H1 (cell line): Measurements from ENCODE around the gene ZC2HC1C. TPM values are rescaled to one million over a fixed set of nuclear protein-coding genes. Genes with fewer than 3 reads are reported as not detected.

Source experiments
- CTCF ChIA-PET: fragments of 300-600 bp; sonication (Branson Sonifier 250); formaldehyde crosslinking; loops from one replicate; lab custom pipeline; 2021; ENCODE audit not compliant: partially characterized antibody; lab: Charles Lee
- POLR2A ChIA-PET: fragments of 300-600 bp; sonication (Branson Sonifier 250); formaldehyde crosslinking; loops from one replicate; lab custom pipeline; 2021; ENCODE audit warnings: inconsistent platforms; ENCODE audit not compliant: partially characterized antibody; lab: Charles Lee
- DNase-seq, 2 experiments: peaks; one replicate each; pipeline versions ENCODE4 v3.0.0 to v3.0.0-alpha.2; 2010 to 2022; ENCODE audit warnings: low spot score in 2 of 2, low read depth in 1 of 2, mixed read lengths in 1 of 2
- FAIRE-seq: peaks from 2 replicates; lab custom pipeline; 2011; peaks lifted over from hg19 to GRCh38; lab: Jason Lieb, UNC
- H2AFZ ChIP-seq: 2 replicates; pipeline ENCODE4 v1.8.1; 2012; ENCODE audit warnings: low read length, inconsistent platforms
- H2AK5ac ChIP-seq: 2 replicates; pipeline ENCODE4 v1.6.1; 2013; ENCODE audit warnings: low read depth, low read length
- H2BK120ac ChIP-seq: replicated peaks from 2 replicates; pipeline ENCODE3; 2013; ENCODE audit warnings: low read depth, low read length, inconsistent platforms
- H2BK12ac ChIP-seq: 2 replicates; pipeline ENCODE4 v1.6.1; 2013; ENCODE audit warnings: low read depth, low read length
- H2BK15ac ChIP-seq: 2 replicates; pipeline ENCODE4 v1.6.1; 2013; ENCODE audit warnings: low read length
- H2BK20ac ChIP-seq: 2 replicates; pipeline ENCODE4 v1.6.1; 2013; ENCODE audit warnings: low read length
- H2BK5ac ChIP-seq: 2 replicates; pipeline ENCODE4 v1.6.1; 2013; ENCODE audit warnings: low read depth, low read length
- H3K14ac ChIP-seq: 2 replicates; pipeline ENCODE4 v1.6.1; 2013; ENCODE audit warnings: inconsistent platforms; ENCODE audit not compliant: insufficient read length
- H3K18ac ChIP-seq: 2 replicates; pipeline ENCODE4 v1.6.1; 2013; ENCODE audit warnings: low read length; ENCODE audit errors: extremely low read depth
- H3K23ac ChIP-seq: 2 replicates; pipeline ENCODE4 v1.6.1; 2013; ENCODE audit warnings: inconsistent platforms; ENCODE audit not compliant: insufficient read length
- H3K23me2 ChIP-seq: 2 replicates; pipeline ENCODE4 v1.6.1; 2013; ENCODE audit warnings: low read depth, low read length
- H3K27ac ChIP-seq: 2 replicates; pipeline ENCODE4 v1.6.1; 2011; ENCODE audit warnings: low read depth, low read length, inconsistent platforms
- H3K27me3 ChIP-seq, 4 experiments: replicated peaks in 1 of 4; 1 replicate in 1 of 4; 2 replicates in 3 of 4; pipeline versions ENCODE4 v1.6.1 to v1.8.1; 2011 to 2013; ENCODE audit warnings: low read length in 3 of 4, mild to moderate bottlenecking in 3 of 4, inconsistent platforms in 2 of 4, mixed read lengths in 2 of 4, moderate library complexity in 1 of 4; ENCODE audit not compliant: control insufficient read depth in 3 of 4, insufficient read depth in 3 of 4; ENCODE audit errors: extremely low read depth in 1 of 4
- H3K36me3 ChIP-seq, 4 experiments: 2 replicates each; pipeline versions ENCODE4 v1.6.1 to v1.8.1; 2011 to 2013; ENCODE audit warnings: mild to moderate bottlenecking in 4 of 4, low read length in 3 of 4, moderate library complexity in 2 of 4, control low read depth in 1 of 4, inconsistent platforms in 1 of 4; ENCODE audit not compliant: insufficient read depth in 4 of 4, control insufficient read depth in 2 of 4
- H3K4ac ChIP-seq: replicated peaks from 2 replicates; pipeline ENCODE3; 2013; ENCODE audit warnings: low read length, low read depth, mixed read lengths, inconsistent platforms; ENCODE audit not compliant: insufficient read length
- H3K4me1 ChIP-seq, 4 experiments: replicated peaks in 1 of 4; 1 replicate in 1 of 4; 2 replicates in 3 of 4; pipeline versions ENCODE4 v1.6.1 to v1.8.1; 2011 to 2013; ENCODE audit warnings: low read length in 3 of 4, inconsistent platforms in 2 of 4, mixed read lengths in 1 of 4; ENCODE audit not compliant: insufficient read depth in 4 of 4, control insufficient read depth in 3 of 4
- H3K4me2 ChIP-seq, 2 experiments: 2 replicates each; pipeline versions ENCODE4 v1.6.1 to v1.8.1; 2011 to 2013; ENCODE audit warnings: low read depth in 2 of 2, low read length in 2 of 2, control low read depth in 1 of 2, inconsistent platforms in 1 of 2, mild to moderate bottlenecking in 1 of 2; ENCODE audit not compliant: insufficient read depth in 1 of 2
- H3K4me3 ChIP-seq, 4 experiments: fragments of 200-600, 300-600 bp in 1 of 4; sonication (generic), shearing (Covaris generic), sonication (Bioruptor Twin) in 1 of 4; 2 replicates each; pipeline versions ENCODE4 v1.5.1 to v1.8.1; 2011 to 2016; ENCODE audit warnings: low read length in 4 of 4, low read depth in 3 of 4, control low read depth in 2 of 4, inconsistent platforms in 2 of 4, mild to moderate bottlenecking in 2 of 4, mixed read lengths in 1 of 4, moderate library complexity in 1 of 4; ENCODE audit not compliant: insufficient read depth in 2 of 4; ENCODE audit errors: extremely low read depth in 1 of 4
- H3K56ac ChIP-seq: replicated peaks from 2 replicates; pipeline ENCODE3; 2013; ENCODE audit warnings: low read depth, mild to moderate bottlenecking, mixed read lengths, low read length, inconsistent platforms; ENCODE audit not compliant: insufficient read length
- H3K79me1 ChIP-seq: 2 replicates; pipeline ENCODE4 v1.6.1; 2013; ENCODE audit warnings: low read depth, low read length, control low read depth
- H3K79me2 ChIP-seq, 2 experiments: 2 replicates each; pipeline versions ENCODE4 v1.6.1 to v1.8.1; 2012 to 2013; ENCODE audit warnings: low read length in 2 of 2, mild to moderate bottlenecking in 2 of 2, inconsistent platforms in 1 of 2; ENCODE audit not compliant: insufficient read depth in 2 of 2, control insufficient read depth in 1 of 2
- H3K9ac ChIP-seq, 4 experiments: replicated peaks in 1 of 4; 1 replicate in 1 of 4; 2 replicates in 3 of 4; pipeline versions ENCODE4 v1.6.1 to v1.8.1; 2011 to 2013; ENCODE audit warnings: low read depth in 3 of 4, low read length in 3 of 4, control low read depth in 2 of 4, mild to moderate bottlenecking in 2 of 4, moderate library complexity in 2 of 4, inconsistent platforms in 1 of 4; ENCODE audit errors: extremely low read depth in 1 of 4
- H3K9me3 ChIP-seq, 2 experiments: 2 replicates each; pipeline versions ENCODE4 v1.6.1 to v1.8.1; 2012 to 2013; ENCODE audit warnings: mild to moderate bottlenecking in 2 of 2, moderate library complexity in 2 of 2, control low read depth in 1 of 2, inconsistent platforms in 1 of 2, low read depth in 1 of 2, low read length in 1 of 2, mixed read lengths in 1 of 2; ENCODE audit not compliant: insufficient read depth in 2 of 2
- H4K20me1 ChIP-seq, 2 experiments: replicated peaks in 1 of 2; 2 replicates each; pipeline versions ENCODE3 to v1.8.1; 2011 to 2013; ENCODE audit warnings: inconsistent platforms in 2 of 2, low read length in 2 of 2, mild to moderate bottlenecking in 1 of 2; ENCODE audit not compliant: insufficient read depth in 2 of 2, control insufficient read depth in 1 of 2
- H4K5ac ChIP-seq: 2 replicates; pipeline ENCODE4 v1.6.1; 2013; ENCODE audit warnings: low read length, low read depth, mixed read lengths, inconsistent platforms; ENCODE audit not compliant: insufficient read length
- H4K8ac ChIP-seq: 2 replicates; pipeline ENCODE4 v1.8.0; 2013; ENCODE audit warnings: mild to moderate bottlenecking, moderate library complexity, low read length, inconsistent platforms; ENCODE audit not compliant: insufficient read depth; ENCODE audit errors: extremely low read depth
- H4K91ac ChIP-seq: replicated peaks from 2 replicates; pipeline ENCODE3; 2013; ENCODE audit warnings: low read length, mixed read lengths, inconsistent platforms; ENCODE audit not compliant: insufficient read length
- BRCA1 ChIP-seq: IDR thresholded peaks from 2 replicates; pipeline ENCODE4 v1.6.1; 2012; ENCODE audit warnings: low read depth, low read length, improper control_type of control experiment
- CREB1 ChIP-seq: IDR thresholded peaks from 2 replicates; pipeline ENCODE4 v1.6.1; 2012; ENCODE audit warnings: inconsistent platforms
- CTCF ChIP-seq, 3 experiments: IDR thresholded peaks; 1 replicate in 2 of 3; 2 replicates in 1 of 3; pipeline versions ENCODE4 v1.5.1 to v1.6.1; 2011; ENCODE audit warnings: low read length in 3 of 3, mild to moderate bottlenecking in 3 of 3, inconsistent platforms in 2 of 3, low read depth in 1 of 3, moderate library complexity in 1 of 3; ENCODE audit not compliant: insufficient read depth in 1 of 3; ENCODE audit errors: control extremely low read depth in 1 of 3
- FOSL1 ChIP-seq: IDR thresholded peaks from 2 replicates; pipeline ENCODE4 v1.6.1; 2011; ENCODE audit warnings: mild to moderate bottlenecking, low read depth, low read length, moderate library complexity; ENCODE audit not compliant: insufficient read depth
- MAX ChIP-seq: IDR thresholded peaks from 2 replicates; pipeline ENCODE4 v1.6.1; 2012; ENCODE audit warnings: inconsistent platforms
- RFX5 ChIP-seq: IDR thresholded peaks from 2 replicates; pipeline ENCODE4 v1.6.1; 2011; ENCODE audit warnings: low read depth, low read length, improper control_type of control experiment, borderline replicate concordance
- SIX5 ChIP-seq: IDR thresholded peaks from 2 replicates; pipeline ENCODE4 v1.6.1; 2011; ENCODE audit warnings: mild to moderate bottlenecking, low read depth, low read length
- SP1 ChIP-seq: IDR thresholded peaks from 2 replicates; pipeline ENCODE4 v1.6.1; 2011; ENCODE audit warnings: low read depth, low read length
- TEAD4 ChIP-seq: IDR thresholded peaks from 2 replicates; pipeline ENCODE4 v1.6.1; 2012; ENCODE audit warnings: low read depth, low read length, inconsistent platforms, mixed read lengths
- ZNF274 ChIP-seq: IDR thresholded peaks from 2 replicates; pipeline ENCODE4 v1.7.0; 2012; ENCODE audit warnings: low read length, borderline replicate concordance; ENCODE audit errors: extremely low read depth
- WGBS, 2 experiments: shearing (Covaris generic) in 1 of 2; methylation state at CpG; one replicate each; pipeline versions ENCODE4 v1.1.6 to v1.1.7; 2013 to 2015; ENCODE audit warnings: low lambda C conversion rate in 2 of 2, mixed read lengths in 2 of 2, inconsistent platforms in 1 of 2, low coverage in 1 of 2, missing lambda C conversion rate in 1 of 2; ENCODE audit not compliant: insufficient replicate concordance in 2 of 2, insufficient coverage in 1 of 2, insufficient read length in 1 of 2; ENCODE audit errors: extremely low coverage in 1 of 2, missing lambda C conversion rate in 1 of 2; 5-methylcytosine and 5-hydroxymethylcytosine counted together
- polyA plus RNA-seq, 7 experiments: library from polyadenylated mRNA; depleted of rRNA in 3 of 7; stranded (reverse) in 5 of 7; unstranded in 2 of 7; fragments of >200 nt in 5 of 7; fragments of 200-250 nt in 2 of 7; gene quantifications; 1 replicate in 5 of 7; 2 replicates in 1 of 7; 4 replicates in 1 of 7; pipeline versions ENCODE4 v1.2.1 to v1.2.3, GENCODE V29; 2011 to 2013; ENCODE audit warnings: missing spikeins in 2 of 7, mixed read lengths in 2 of 7
- total RNA-seq: library from RNA; stranded (reverse); fragmentation: NEBNext Ultra II Directional; extraction: Animal tissue kit (Norgen Biotek cat#: 25700); gene quantifications from 2 replicates; pipeline ENCODE4 v1.2.1, GENCODE V29; 2021

ZC2HC1C gene
- total and polyA plus RNA-seq, 2 of the 8 experiments (the other 6 are each of a cell fraction or from before 2014, with no cell fraction given), result 0.57 to 1.2 TPM

- Histone ChIP-seq H3K4me1 (no peaks in the 10 kb centered on the region), H2AK5ac (no peak overlapping the region), H3K36me3 (peaks cover 0 to 22% (median 1%) of the 10 kb centered on the region in 4 experiments; a peak in 4 of 8 replicates), H3K79me1 (no peaks in the 10 kb centered on the region), H2AFZ (no peak overlapping the region), H3K4me2 (no peak overlapping the region), H4K20me1 (no peaks in the 10 kb centered on the region), H3K18ac (no peak overlapping the region), H2BK120ac (no peak overlapping the region), H4K91ac (no peak overlapping the region), H3K23me2 (no peaks in the 10 kb centered on the region), H2BK5ac (no peak overlapping the region), H3K56ac (no peak overlapping the region), H3K23ac (no peak overlapping the region), H2BK15ac (no peak overlapping the region), H3K4ac (no peak overlapping the region), H3K4me3 (no peak overlapping the region), H3K9ac (no peak overlapping the region), H3K14ac (no peak overlapping the region), H3K79me2 (no peaks in the 10 kb centered on the region), H4K5ac (no peak overlapping the region), H3K9me3 (no peaks in the 10 kb centered on the region), H4K8ac (no peak overlapping the region), H3K27ac (no peak overlapping the region), H2BK12ac (no peak overlapping the region), H3K27me3 (no peaks in the 10 kb centered on the region), H2BK20ac (no peak overlapping the region)
- FAIRE-seq (no peak), DNase-seq (no peak)
- ChIA-PET POLR2A (interaction anchor here (1.2 kb wide), 1 partner anchor 16 kb away, joined by 3 read pairs; no protein-coding TSS in a partner anchor), CTCF (interaction anchor here (1.2 to 2.6 kb wide), 2 partner anchors 47 to 51 kb away, joined by 3 to 13 read pairs; no protein-coding TSS in a partner anchor)
- TF ChIP-seq SP1 (no peak), TEAD4 (no peak), CTCF (IDR thresholded peaks at IDR 0.05; ENCODE audit: control extremely low read depth in 1 of 3, insufficient read depth in 1 of 3, low read depth in 1 of 3, low read length in 3 of 3) (no peak), SIX5 (no peak), ZNF274 (no peak), FOSL1 (no peak), RFX5 (no peak), MAX (no peak), BRCA1 (no peak), CREB1 (no peak)
- 89% methylated on average over 2 of the region's 2 CpGs; no CpG with 5 or more reads in 1 of the 2 experiments for WGBS, 2 experiments
Observed at GRCh38 chr14:75040959-75041358, 28.5 kb upstream of the ZC2HC1C start.
